Stimulated activated CD4-positive, alpha-beta T cell treated with anti-CD3 and anti-CD28 coated beads, Interleukin-2, amount 100 ng/mL, for 4 hours (primary cell): ENCODE data around the gene LRRC8B.
"Not testable (repeated sequence)": the region's sequence is repeated elsewhere in the genome, so short reads cannot be mapped to it uniquely, and the experiment has no call there.

ENCODE experiments used
- DNase-seq: peaks from one replicate; pipeline ENCODE4 v3.0.0-alpha.2; 2020; ENCODE audit warnings: low read depth

The LRRC8B gene

GRCh38 chr1:89608984-89609725, 84.5 kb downstream of the LRRC8B start:
- DNase-seq = no peak

DNA sequence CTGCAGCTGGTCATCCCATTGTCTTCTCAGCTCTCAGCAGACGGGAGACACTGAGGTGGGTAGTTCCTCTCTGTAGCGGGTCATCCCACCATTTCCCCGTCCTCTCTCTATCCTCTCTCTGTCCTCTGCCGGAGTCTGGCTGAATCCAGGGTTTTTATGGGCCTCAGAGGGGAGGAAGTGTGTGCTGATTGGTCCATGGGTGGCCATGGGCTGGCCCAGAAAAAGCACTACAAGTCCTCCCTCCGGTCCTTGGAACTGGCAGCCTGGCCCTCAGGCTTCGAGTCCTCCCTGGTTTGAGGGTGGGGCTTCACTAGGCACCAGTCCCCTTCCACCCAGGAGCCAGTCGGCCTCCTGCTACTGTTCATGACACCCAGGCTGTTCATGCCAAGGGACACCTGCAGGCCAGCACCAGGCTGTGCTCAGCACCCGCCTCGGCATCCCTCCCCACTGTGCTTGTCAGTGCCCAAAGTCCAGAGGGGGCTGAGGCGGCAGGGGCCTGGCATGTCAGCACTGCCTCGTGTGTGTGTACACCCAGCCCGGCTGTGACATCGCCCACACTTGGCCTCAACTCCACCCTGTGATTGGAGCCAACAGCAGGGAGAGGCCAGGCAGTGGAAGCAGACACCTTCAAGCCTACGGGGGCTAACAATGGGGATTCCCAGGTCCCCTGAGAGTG, 85.3 kb downstream of the LRRC8B start:
- DNase-seq = no peak

- DNase-seq = no peak
These were observed 85.9 kb downstream of the LRRC8B start for GRCh38 chr1:89610457-89611011.

GRCh38 chr1:89611721-89612120, 87.1 kb downstream of the LRRC8B start:
- no peak for DNase-seq

DNA sequence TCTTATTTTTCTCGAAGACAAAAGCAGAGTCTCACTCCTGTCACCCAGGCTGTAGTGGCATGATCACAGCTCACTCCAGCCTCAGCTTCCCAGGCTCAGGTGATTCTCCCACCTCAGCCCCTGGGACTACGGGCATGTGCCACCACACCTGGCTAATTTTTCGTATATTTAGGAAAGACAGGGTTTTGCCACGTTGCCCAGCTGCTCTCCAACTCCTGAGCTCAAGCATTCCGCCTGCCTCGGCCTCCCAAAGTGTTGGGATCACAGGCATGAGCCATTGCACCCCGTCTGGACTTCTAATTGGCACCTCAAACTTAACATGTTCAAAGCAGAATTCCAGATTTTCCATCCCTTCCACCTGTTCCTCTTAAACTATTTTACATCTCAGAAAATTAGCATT, 89.3 kb downstream of the LRRC8B start:
- no peak for DNase-seq

- no peak for DNase-seq
These were observed 91.3 kb downstream of the LRRC8B start for GRCh38 chr1:89615676-89616598.

DNA sequence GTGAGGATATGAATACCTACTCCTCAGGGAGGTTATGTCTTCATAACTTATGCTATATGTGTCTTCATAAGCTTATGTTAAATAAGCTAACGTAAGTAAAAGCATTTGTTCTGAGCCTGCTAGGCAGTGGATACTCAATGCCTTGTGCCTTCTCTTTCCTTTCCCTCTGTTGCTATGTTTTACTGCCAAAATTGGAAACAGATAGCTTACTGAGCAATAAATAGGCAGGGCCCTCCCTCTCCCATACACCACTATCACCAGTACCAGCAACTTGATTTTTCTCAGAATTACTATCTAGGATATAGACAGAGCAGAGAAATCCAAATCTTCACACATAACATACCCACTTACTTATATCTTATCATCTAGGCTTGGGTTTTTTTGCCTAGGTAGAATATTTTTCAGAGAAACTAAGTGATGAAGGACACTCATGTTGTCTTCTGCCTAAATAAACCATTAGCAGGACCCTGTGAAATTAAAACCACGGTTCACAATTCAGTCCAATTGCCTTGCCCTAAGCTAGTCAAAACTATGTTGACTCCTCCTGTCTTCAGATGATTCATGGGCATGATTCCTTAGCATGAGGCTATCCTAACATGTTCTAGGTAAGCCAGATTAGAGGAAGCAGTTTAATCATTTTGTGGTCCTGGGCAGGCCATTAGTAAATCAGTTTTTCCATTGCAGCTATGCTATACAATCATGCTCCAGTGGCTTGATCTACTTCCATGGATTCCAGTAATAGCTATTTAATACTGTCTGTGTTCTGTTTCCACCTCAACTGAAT, 92.4 kb downstream of the LRRC8B start:
- DNase-seq = no peak

DNA sequence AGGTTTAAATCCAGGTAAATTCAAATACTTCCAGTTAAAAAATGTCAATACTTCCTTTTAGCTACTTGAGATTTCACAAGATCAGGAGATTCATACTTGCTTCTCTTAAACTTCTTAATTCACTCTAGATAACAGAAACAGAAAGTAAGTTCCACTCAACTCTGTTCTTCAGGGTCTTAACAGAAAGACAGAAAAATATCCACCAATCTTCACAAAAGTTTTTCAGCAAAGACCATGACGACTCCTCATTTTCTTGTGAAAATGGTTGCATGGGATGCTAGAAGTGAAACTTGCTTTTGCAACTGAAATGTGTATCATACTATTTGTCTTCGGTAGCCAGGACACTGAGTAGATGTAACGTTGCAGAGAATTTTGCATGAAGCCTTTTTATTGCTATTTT, 96.0 kb downstream of the LRRC8B start:
- DNase-seq = no peak

- DNase-seq = no peak
These were observed 98.3 kb downstream of the LRRC8B start for GRCh38 chr1:89622895-89623294.

- no peak for DNase-seq
These were observed 99.7 kb downstream of the LRRC8B start for GRCh38 chr1:89624314-89624713.

DNA sequence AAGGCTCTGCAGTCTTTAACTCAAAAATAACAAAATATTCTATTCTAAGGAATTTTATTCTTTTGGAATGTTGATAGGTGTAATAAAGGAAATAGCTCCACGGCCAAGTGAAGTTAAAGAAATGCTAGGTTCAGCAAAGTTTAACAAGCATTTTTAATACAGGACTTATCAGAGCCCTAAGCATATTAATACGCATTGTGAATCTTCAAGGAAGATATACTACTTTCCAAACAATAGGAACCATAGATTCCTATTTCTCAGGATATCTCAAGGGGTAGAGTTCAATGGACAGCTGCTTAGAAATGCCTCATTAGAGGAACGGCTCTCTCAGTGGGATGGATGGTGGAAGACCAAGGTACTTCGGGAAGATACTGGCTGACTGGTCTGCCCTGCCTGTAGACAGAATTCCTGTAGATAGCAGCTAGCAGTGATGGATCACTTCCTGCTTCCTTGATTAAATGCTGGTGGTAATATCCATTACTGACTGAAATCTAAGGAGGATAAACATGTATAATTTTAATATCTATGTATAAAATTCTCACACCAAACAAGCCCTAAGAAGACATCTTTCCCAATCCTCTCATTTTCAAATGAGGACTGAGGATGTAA, 100.2 kb downstream of the LRRC8B start:
- no peak for DNase-seq

GRCh38 chr1:89627596-89627962, 103.0 kb downstream of the LRRC8B start:
- no peak for DNase-seq

DNA sequence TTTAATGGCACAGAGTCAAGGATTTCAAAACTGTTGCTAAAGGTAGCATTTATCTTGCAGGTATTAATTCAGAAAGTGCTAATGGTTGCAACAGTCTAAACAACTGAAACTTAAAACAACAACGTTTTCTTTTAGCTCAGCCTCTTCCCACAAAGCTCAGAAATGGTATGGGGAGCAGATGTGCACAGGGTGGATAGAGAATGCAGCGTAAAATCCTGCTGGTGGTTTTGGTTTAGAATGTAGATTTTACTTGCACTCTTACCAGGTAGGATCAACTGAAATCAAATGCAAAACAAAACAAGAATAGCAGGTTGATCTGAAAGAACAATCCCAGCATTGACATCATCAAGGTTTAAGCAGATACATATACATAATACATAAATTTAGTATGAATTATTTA, 104.5 kb downstream of the LRRC8B start:
- DNase-seq = no peak

DNA sequence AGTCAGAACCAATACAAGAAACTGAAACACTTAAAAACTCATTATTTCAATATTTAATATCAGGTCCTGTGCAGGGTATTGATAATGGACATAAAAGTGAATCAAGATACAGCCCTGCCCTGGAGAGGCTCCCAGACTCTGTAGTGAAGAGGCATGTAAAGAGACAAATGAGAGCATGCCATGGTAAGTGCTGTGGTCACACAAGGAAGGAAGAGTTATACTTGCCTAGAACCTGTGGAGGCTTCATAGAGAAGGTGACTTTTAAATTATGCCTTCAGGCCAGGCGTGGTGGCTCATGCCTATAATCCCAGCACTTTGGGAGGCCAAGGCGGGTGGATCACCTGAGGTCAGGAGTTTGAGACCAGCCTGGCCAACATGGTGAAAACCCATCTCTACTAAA, 105.0 kb downstream of the LRRC8B start:
- DNase-seq = not testable (repeated sequence)

- DNase-seq = no peak
These were observed 105.4 kb downstream of the LRRC8B start for GRCh38 chr1:89630048-89630447.

DNA sequence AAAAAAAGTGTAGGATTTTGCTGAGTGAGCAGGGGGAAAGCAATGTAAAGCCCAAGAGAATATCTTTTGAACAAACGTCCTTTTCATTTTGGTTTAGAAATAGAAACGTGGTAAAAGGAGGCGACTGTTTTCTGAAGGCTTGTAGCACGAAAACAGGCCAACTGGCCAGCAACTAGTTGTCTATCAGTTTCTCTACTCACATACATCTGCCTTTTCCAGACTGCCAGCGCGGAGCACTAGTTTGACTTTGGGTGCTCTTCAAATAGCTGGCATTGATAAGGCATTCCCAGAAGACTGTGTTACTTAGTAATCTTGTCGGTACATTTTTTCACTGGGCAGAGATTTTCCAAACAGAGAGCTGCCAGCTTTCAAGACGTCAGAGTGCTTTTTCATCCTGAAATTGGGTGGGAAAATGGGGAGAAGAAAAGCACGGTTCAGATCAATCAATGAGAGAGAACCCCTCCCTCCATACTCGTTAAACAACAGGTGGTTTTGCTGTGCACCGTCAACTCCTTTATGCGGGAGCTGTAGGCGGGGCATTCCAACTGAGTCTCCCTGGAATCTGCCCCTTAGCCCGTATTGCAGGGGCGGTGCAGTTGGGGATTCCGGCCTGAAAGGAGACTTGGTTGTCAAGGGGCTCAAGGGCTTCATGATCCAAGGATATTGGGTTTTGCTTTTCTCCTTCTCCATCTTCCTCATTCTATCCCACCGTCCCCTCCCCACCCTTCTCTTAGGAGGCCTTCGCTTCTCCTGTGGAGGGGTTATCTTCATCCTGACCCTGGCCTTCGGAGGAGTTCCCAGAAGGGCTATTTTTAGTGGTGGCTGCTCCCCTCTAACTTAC, 107.4 kb downstream of the LRRC8B start:
- DNase-seq = no peak

DNA sequence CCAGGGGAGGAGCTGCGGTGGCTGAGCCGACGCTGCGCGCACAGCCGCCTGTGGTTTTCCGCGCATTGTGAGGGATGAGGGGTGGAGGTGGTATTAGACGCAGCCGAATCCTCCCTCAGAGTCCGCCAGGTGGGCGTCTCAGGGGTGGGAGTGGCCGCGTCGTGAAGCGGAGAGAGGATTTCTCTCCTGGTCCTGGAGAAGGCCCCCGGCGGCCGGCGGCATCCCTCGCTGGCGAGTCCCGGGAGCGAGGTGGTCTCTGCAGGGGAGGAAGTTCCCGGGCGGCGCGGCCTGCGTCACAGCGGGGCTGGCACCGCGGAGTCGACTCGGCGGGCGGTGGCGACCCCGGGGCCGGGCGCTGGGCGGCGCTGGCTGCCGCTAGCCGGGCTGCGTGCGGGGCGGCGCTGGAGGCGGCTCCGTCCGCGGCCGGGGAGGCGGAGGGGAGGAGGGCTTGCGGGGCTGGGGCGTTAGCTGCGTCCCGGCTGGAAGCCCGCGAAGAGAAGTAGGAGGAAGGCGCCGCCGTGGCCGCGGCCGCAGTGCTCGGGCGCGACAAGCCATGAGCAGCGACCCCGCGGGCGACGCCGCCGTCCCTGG, 108.1 kb downstream of the LRRC8B start, which contains the start of gene LRRC8C:
LRRC8C (plus strand) TSS at position 464 of the 591 bp plus-strand sequence. CDS start 53,354 bp downstream, outside the sequence.
- peak; percentile 83 for DNase-seq

DNA sequence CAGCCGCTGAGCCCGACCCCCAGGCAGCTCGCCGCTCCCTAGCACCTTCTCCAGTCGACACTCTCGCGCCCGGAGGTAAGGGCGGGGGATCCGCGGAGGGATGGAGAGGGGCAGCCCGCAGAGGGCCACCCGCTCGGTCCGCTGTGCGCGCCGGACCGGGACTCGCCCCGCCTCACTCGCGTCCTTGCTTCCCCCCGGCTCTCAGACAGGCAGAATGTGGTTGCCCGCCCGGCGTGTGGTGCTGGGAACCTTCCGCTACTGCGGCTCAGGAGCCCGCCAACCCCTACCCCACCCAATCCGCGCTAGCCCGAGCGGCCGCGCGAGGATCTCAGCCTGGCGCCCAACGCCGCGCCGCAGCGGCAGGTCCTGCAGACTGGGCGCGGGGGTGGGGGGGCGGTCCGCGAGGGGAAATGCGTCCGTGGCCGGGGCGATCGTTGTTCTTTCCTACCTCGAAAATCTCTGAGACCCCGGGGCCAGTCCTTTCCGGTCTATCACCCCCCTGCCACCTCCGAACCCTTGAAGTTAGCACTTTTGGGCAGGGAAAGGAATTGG, 108.7 kb downstream of the LRRC8B start:
- DNase-seq = no peak
